Ishikawa (cell line): Measurements from ENCODE around the gene IL19.

Experiments used
- CEBPB ChIP-seq: IDR thresholded peaks from 2 replicates; pipeline ENCODE4 v1.6.1; 2012
- EGR1 ChIP-seq: IDR thresholded peaks from 2 replicates; pipeline ENCODE4 v1.6.1; 2012
- EP300 ChIP-seq: IDR thresholded peaks from 2 replicates; pipeline ENCODE4 v1.6.1; 2012; ENCODE audit warnings: borderline replicate concordance
- RAD21 ChIP-seq: IDR thresholded peaks from 2 replicates; pipeline ENCODE4 v1.6.1; 2012; ENCODE audit warnings: low read depth
- TAF1 ChIP-seq: IDR thresholded peaks from 2 replicates; pipeline ENCODE4 v1.6.1; 2012; ENCODE audit warnings: low read depth, mild to moderate bottlenecking
- TF ChIP-seq, protein P1 (sequence below): IDR thresholded peaks from 2 replicates; pipeline ENCODE4 v1.6.1; 2012
- TF ChIP-seq, protein P2 (sequence below): IDR thresholded peaks from 2 replicates; pipeline ENCODE4 v1.6.1; 2012

DNA sequence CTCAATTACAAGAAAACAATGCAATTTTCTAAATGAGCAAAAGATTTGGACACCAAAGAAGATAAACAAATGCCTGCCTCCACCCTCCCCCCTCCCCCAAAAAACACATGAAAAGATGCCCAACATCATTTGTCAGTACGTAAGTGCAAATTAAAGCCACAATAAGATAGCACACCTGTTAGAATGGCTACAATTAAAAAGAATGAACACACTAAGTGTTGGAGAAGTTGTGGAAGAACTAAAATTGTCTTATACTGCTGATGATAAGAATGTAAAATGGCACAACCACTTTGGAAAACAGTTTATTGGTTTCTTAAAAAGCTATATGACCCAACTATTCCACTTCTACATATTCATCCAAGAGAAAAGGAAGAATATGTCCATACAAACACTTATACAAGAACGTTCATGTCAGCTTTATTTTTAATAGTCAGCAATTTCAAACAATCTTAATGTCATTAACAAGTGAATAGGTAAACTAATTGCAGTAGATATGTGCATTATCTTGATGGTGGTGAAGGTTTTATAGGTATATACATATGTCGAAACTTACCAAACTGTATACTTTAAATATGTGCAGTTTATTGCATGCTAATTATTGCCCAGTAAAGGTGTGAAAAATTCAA lies 105.3 kb downstream of the IL19 start:
- TF ChIP-seq, protein P1, sequence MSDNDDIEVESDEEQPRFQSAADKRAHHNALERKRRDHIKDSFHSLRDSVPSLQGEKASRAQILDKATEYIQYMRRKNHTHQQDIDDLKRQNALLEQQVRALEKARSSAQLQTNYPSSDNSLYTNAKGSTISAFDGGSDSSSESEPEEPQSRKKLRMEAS = no peak
- TF ChIP-seq CEBPB (no peak), EP300 (no peak), RAD21 (no peak), TAF1 (no peak), EGR1 (no peak)
- TF ChIP-seq, protein P2, sequence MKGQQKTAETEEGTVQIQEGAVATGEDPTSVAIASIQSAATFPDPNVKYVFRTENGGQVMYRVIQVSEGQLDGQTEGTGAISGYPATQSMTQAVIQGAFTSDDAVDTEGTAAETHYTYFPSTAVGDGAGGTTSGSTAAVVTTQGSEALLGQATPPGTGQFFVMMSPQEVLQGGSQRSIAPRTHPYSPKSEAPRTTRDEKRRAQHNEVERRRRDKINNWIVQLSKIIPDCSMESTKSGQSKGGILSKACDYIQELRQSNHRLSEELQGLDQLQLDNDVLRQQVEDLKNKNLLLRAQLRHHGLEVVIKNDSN = no peak
